ENCODE data around the gene SLC16A3. TPM values are rescaled to one million over a fixed set of nuclear protein-coding genes. Genes with fewer than 3 reads are reported as not detected.

The SLC16A3 gene
- total RNA-seq, 1 donor from 2014 or later = 4.2 TPM

DNA sequence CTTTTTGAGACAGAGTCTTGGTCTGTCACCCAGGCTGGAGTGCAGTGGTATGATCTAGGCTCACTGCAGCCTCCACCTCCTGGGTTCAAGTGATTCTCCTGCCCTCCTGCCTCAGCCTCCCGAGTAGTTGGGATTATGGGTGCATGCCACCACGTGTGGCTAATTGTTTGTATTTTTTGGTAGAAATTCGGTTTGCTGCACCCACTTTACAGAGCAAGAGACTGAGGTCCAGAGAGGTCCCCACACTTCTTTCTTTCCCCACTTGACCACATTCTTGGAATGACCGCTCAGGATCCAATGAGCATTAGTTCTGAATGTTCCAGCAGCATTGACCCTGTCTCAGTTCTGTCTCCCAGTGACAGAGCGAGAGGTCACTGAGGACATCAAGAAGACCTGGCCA, 5.3 kb upstream of the SLC16A3 start:
- DNase-seq = no peak

DNA sequence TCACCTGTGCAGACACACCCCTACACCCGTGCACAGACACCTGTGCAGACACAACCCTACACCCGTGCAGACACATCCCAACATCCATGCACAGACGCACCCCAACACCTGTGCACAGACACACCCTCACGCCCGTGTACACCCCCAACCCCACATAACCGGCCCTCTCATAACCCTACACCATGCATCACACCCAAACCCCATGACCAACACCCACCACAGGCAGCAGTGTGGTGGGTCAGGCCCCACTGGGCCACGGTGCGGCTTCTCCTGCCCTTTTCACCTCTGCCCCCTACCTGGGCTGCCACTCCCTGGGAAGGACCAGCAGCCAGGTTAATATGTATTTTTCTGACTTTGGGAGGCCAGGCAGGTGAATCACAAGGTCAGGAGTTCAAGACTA, 4.2 kb upstream of the SLC16A3 start:
- DNase-seq = no peak

GRCh38 chr17:82225368-82226029, 3.3 kb upstream of the SLC16A3 start:
- no peak for DNase-seq

DNA sequence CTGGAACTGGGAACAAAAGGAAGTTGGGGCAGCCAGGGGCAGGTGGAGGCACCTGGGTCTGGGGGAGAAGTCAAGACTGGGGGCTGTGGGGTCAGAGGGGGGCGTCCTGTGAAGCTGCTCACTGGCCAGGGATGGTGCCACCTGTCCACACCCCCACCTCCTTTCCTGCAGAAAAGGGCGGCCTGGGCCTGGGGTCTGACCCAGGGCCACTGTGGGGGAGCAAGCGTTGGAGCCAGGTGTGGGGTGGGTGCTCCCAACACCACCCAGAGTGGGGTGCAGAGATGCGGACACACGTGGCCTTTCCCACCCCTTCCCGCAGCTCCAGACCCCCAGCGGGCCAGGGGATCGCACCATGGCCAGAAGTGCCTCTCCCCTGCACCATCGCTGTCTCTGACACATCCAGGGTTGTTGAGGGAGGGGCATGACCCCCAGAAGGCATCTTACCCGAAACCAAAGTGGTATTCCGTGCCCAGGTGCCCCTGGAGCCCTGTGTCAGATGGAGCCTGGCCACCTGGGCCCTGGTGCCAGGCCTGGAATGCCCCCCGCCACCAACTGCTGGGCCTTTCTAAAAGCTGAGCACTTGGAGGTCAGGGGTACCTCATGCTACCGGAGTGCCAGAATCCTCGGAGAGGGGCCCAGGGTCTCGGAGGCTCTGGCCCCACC, 2.6 kb upstream of the SLC16A3 start:
- DNase-seq = no peak

GRCh38 chr17:82226809-82227628, 1.8 kb upstream of the SLC16A3 start:
- no peak for DNase-seq

DNA sequence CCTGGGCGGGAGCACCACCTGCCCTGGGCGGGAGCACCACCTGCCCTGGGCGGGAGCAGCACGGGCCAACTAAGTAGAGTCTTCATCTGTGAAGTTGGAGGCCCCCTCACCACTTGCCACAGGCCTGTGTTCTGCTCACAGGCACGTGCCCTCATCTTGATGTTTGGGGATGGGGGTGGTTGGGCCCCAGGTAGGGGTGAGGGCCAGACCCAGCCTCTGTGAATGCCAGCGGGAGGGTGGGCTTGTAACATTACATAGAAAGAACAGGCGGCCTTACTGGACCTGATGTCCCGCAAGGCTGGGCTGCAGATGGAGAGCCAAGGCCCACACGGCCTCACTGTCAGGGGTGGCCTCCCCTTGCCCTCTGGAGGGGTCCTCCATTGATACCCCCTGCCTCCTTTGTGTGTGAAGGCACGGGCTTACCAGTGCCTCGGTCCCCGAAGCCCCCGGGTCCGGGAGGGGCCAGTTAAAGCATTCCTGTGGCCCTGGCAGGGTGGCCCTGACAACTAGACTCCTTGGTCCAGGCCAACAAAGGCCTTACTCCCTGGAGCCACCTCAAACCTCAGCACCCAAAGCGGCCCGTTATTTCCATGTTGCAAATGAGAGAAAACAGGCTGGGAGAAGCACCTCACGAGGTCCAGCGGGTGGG, 1.1 kb upstream of the SLC16A3 start:
- no peak for DNase-seq

DNA sequence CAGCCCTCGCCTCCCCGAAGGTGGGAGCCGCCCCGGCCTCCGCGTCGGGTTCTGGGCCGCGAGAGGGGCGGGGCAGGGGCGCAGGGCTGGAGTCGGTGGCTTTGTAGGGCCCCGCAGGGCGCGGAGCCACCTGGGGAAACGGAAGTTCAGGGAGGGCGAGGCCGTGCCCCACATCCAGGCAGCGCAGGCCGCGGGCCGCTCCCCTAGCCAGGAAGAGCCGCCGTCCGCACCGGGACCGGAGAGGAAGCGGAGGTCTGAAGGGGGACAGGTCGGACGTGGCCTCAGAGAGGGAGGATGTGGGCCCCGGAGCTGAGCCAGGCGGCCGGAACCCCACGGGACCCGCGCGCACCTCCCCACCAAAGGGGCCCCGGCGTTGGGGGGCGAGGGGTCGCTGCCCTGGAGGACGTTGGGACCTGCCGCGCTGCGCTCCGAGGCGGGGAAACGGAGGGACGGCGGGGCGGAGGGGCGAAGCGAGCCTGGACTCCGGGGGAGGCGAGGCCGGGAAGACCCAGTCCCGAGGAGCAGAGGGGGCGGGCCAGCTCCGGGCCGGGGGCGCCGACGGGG, 482 bp upstream of the SLC16A3 start:
- no peak for DNase-seq

- DNase-seq = no peak
Observed at GRCh38 chr17:82229698-82230608, 1.1 kb downstream of the SLC16A3 start.

- no peak for DNase-seq
Observed at GRCh38 chr17:82230609-82231311, 1.9 kb downstream of the SLC16A3 start.

DNA sequence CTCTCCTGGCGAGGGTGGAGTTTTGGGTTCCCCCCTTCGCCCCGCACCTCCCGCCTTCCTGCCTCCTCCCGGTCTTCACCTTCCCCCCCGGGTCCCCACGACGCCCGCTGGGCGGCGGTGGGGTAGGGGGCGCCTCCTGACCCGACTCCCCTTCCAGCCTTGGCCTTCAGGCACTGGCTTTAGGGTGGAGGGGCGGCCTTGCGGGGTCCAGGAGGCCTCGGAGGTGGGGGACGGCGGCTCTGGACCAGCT, 2.4 kb downstream of the SLC16A3 start:
- no peak for DNase-seq

DNA sequence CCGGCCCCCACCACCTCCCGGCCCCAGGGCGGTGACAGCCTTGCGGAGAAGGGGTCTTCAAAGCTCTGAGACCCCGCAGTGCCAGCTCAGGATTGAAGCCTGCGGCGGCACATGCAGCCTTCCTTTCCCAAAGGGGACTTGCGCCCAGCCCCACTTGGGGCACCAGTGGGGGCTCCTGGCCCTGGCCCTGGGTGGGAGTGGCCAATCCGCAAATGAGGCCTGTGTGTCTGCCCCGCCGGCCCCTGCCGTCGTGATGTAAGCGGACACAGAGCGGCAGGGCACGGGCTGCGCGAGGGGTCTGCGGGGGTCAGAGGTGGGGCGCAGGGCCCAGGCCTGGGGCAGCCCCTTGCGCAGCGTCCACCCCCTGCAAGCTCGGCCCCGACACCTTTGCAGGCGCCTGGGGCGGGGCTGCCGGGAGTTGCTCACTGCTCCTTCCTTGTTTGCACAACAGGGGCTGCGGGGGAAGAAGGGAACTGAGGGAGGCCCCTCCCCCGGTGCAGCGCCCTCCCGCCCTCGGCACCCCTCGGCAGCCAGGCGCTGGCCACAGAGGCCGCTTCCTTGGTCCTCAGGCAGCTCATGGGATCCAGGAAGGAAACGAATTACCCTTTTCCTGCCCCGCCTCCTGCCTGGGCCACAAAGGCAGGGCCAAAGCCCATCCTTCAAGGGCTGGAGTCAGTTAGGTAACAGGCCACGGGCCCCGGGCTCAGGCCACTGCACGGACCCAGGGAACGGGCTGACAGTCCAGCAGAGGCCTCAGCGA, 2.9 kb downstream of the SLC16A3 start:
- no peak for DNase-seq

DNA sequence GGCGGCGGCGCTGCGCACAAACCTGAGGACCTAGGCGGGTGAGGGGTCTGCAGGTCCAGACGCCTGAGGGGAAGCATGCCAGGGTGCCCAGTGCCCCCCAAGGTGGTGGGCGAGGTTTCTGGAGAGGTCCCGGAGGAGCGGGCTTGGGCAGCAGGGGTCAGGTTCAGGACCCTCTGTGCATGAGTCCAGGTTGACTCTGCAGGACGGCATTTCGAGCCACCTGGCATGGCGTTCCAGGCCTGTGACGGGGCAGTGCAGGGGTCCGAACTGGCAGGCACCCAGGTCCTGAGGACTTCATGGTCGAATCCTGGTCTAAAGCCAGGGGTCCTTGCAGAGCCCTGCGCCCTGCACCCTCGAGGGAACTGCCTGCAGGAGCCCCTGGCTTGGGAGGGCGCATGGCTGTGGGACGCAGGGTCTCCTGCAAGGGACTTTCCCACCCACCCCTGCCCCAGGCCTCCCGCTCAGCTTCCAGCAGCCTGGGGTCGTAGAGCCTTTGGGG, 3.5 kb downstream of the SLC16A3 start:
- no peak for DNase-seq

GRCh38 chr17:82232876-82233785, 4.3 kb downstream of the SLC16A3 start:
- DNase-seq = no peak

GRCh38 chr17:82234211-82235055, 5.6 kb downstream of the SLC16A3 start:
- no peak for DNase-seq

DNA sequence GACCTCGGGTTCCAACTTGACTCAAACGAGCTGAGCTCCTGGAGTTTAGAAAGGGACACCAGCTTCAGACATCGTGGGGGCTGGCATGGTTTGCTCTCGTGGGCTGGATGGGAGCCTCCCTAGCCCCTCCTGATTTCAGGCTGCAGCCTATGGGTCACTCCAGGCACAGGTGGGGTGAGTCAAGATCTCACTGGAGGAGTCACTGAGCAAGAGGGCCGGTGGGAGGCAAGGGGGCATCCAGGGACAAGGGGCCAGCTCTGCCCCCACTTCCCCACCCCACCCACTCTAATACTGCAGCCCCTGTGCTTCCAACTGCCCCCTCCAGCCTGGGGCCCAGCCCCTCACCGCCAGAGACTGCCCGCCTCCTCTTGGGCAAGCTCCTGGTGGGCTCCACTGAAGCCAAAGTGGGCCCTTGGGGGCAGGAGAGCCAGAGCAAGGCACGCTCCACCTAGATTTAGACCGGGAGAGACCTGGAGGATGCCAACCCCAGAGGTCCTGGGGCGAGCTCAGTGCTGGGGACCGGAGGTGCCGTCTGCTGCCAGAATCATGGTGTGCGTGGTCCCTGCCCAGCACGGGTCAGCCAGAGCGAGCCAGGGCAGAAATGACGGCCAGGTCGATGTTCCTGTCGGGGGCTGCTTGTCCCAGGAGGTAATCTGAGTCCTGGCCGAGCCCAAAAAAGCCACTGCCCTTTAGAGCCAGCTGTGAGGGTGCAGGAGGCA, 6.4 kb downstream of the SLC16A3 start:
- DNase-seq = no peak

DNA sequence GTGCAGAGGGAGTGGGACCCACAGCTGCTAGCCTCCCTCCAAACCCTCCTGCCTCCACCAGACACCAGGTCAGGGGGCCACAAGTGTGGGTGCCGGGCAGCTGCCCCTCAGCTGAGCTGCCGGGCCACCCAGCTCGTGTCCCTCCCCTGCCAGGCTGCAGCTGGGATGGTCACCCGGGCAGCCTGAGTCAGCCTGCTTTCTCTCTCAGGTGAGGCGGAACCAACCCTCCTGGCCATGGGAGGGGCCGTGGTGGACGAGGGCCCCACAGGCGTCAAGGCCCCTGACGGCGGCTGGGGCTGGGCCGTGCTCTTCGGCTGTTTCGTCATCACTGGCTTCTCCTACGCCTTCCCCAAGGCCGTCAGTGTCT, 6.9 kb downstream of the SLC16A3 start:
- DNase-seq = no peak
